Mesenchymal stem cell (in vitro differentiated cells and primary cell): ENCODE results near the gene AKR7A2.
A peak's percentile ranks its signal among the peaks of the same experiment; 100 is the strongest.

Experiments used
- DNase-seq: peaks from one replicate; pipeline ENCODE4 v3.0.0-alpha.2; 2013
- H2AFZ ChIP-seq: one replicate; pipeline ENCODE4 v1.6.1; 2013; ENCODE audit warnings: low read depth, mild to moderate bottlenecking, control low read depth, inconsistent platforms, low read length, moderate library complexity
- H2AK5ac ChIP-seq: 2 replicates; pipeline ENCODE4 v1.6.1; 2013; ENCODE audit warnings: low read length, moderate library complexity, mild to moderate bottlenecking, inconsistent platforms; ENCODE audit not compliant: severe bottlenecking
- H2BK120ac ChIP-seq: one replicate; pipeline ENCODE4 v1.6.1; 2013; ENCODE audit warnings: low read depth, mild to moderate bottlenecking, inconsistent platforms, low read length, moderate library complexity
- H2BK12ac ChIP-seq, 2 experiments: one replicate each; pipeline ENCODE4 v1.6.1; 2013; ENCODE audit warnings: inconsistent platforms in 2 of 2, low read length in 2 of 2, mild to moderate bottlenecking in 2 of 2, moderate library complexity in 2 of 2, control low read depth in 1 of 2
- H2BK15ac ChIP-seq: one replicate; pipeline ENCODE4 v1.6.1; 2013; ENCODE audit warnings: mild to moderate bottlenecking, low read depth, inconsistent platforms; ENCODE audit not compliant: poor library complexity, severe bottlenecking
- H2BK5ac ChIP-seq: 2 replicates; pipeline ENCODE4 v1.6.1; 2013; ENCODE audit warnings: low read depth, mild to moderate bottlenecking, low read length, control low read depth, inconsistent platforms; ENCODE audit not compliant: poor library complexity, severe bottlenecking
- H3K14ac ChIP-seq, 2 experiments: one replicate each; pipeline ENCODE4 v1.6.1; 2013; ENCODE audit warnings: inconsistent platforms in 2 of 2, low read length in 2 of 2, control low read depth in 1 of 2, mild to moderate bottlenecking in 1 of 2, moderate library complexity in 1 of 2
- H3K18ac ChIP-seq, 2 experiments: one replicate each; pipeline ENCODE4 v1.6.1; 2013; ENCODE audit warnings: inconsistent platforms in 2 of 2, low read length in 2 of 2, control low read depth in 1 of 2, low read depth in 1 of 2, mild to moderate bottlenecking in 1 of 2
- H3K23ac ChIP-seq, 2 experiments: one replicate each; pipeline ENCODE4 v1.6.1; 2013; ENCODE audit warnings: inconsistent platforms in 2 of 2, low read length in 2 of 2, mild to moderate bottlenecking in 2 of 2, moderate library complexity in 2 of 2, control low read depth in 1 of 2
- H3K27ac ChIP-seq: 2 replicates; pipeline ENCODE4 v1.5.1; 2013; ENCODE audit warnings: mild to moderate bottlenecking, moderate library complexity, low read length, control low read depth, inconsistent platforms; ENCODE audit not compliant: poor library complexity, severe bottlenecking
- H3K27me3 ChIP-seq, 2 experiments: 2 replicates each; pipeline versions ENCODE4 v1.6.1 to v1.7.0; 2013; ENCODE audit warnings: low read length in 2 of 2, mild to moderate bottlenecking in 2 of 2, moderate library complexity in 2 of 2, control low read depth in 1 of 2, inconsistent platforms in 1 of 2; ENCODE audit not compliant: control insufficient read depth in 1 of 2, insufficient read depth in 1 of 2
- H3K36me3 ChIP-seq, 2 experiments: 2 replicates each; pipeline versions ENCODE4 v1.6.1 to v1.7.0; 2013; ENCODE audit warnings: low read length in 2 of 2, control low read depth in 1 of 2, inconsistent platforms in 1 of 2, low read depth in 1 of 2, mild to moderate bottlenecking in 1 of 2; ENCODE audit not compliant: insufficient read depth in 2 of 2, control insufficient read depth in 1 of 2
- H3K4ac ChIP-seq, 2 experiments: one replicate each; pipeline ENCODE4 v1.6.1; 2013; ENCODE audit warnings: inconsistent platforms in 2 of 2, low read length in 2 of 2, mild to moderate bottlenecking in 2 of 2, moderate library complexity in 2 of 2, control low read depth in 1 of 2, low read depth in 1 of 2
- H3K4me1 ChIP-seq: 2 replicates; pipeline ENCODE4 v1.6.1; 2013; ENCODE audit warnings: low read depth, low read length, control low read depth; ENCODE audit not compliant: control insufficient read depth, insufficient read depth
- H3K4me2 ChIP-seq: 2 replicates; pipeline ENCODE4 v1.6.1; 2013; ENCODE audit warnings: low read length, mild to moderate bottlenecking, inconsistent platforms; ENCODE audit not compliant: poor library complexity, severe bottlenecking
- H3K4me3 ChIP-seq, 2 experiments: 2 replicates each; pipeline versions ENCODE4 v1.5.1 to v1.7.0; 2013; ENCODE audit warnings: low read length in 2 of 2, mild to moderate bottlenecking in 2 of 2, control low read depth in 1 of 2, low read depth in 1 of 2; ENCODE audit not compliant: insufficient read depth in 1 of 2
- H3K79me1 ChIP-seq: replicated peaks from 2 replicates; pipeline ENCODE4 v1.6.1; 2013; ENCODE audit warnings: mild to moderate bottlenecking, control low read depth, low read length, inconsistent platforms; ENCODE audit not compliant: poor library complexity, severe bottlenecking
- H3K9ac ChIP-seq: 2 replicates; pipeline ENCODE4 v1.7.0; 2013; ENCODE audit warnings: mild to moderate bottlenecking, low read length, moderate library complexity
- H3K9me3 ChIP-seq: 2 replicates; pipeline ENCODE4 v1.7.0; 2013; ENCODE audit warnings: mild to moderate bottlenecking, low read length; ENCODE audit not compliant: control insufficient read depth
- H4K8ac ChIP-seq: one replicate; pipeline ENCODE4 v1.6.1; 2013; ENCODE audit warnings: inconsistent platforms, mild to moderate bottlenecking, low read length, moderate library complexity
- H4K91ac ChIP-seq: one replicate; pipeline ENCODE4 v1.6.1; 2013; ENCODE audit warnings: mild to moderate bottlenecking, low read length, inconsistent platforms
- WGBS: methylation state at CpG from one replicate; pipeline ENCODE4 v1.1.7; 2013; ENCODE audit warnings: mixed read lengths; 5-methylcytosine and 5-hydroxymethylcytosine counted together

Gene AKR7A2

GRCh38 chr1:19322481-19322880 lies 10.5 kb upstream of the AKR7A2 start:
- Histone ChIP-seq H2AFZ (no peak overlapping the region), H3K4me1 (peaks cover 1% of the 10 kb centered on the region), H2BK5ac (no peak overlapping the region), H3K4ac (no peak overlapping the region), H2AK5ac (no peak overlapping the region), H4K8ac (no peak overlapping the region), H2BK12ac (no peak overlapping the region), H3K18ac (no peak overlapping the region), H3K4me2 (no peak overlapping the region), H3K27ac (no peak overlapping the region), H3K36me3 (peaks cover 69 to 80% of the 10 kb centered on the region in 2 experiments), H3K4me3 (no peak overlapping the region), H3K27me3 (no peaks in the 10 kb centered on the region), H3K9me3 (no peaks in the 10 kb centered on the region), H2BK15ac (no peak overlapping the region), H3K9ac (no peak overlapping the region), H3K79me1 (peaks cover 36% of the 10 kb centered on the region), H4K91ac (no peak overlapping the region), H3K14ac (no peak overlapping the region), H3K23ac (no peak overlapping the region), H2BK120ac (no peak overlapping the region)
- 82% methylated on average over 10 of the region's 10 CpGs for WGBS
- DNase-seq = no peak

- WGBS = 100% methylated on average over 2 of the region's 3 CpGs
- Histone ChIP-seq H2AFZ (no peak overlapping the region), H3K4ac (no peak overlapping the region), H4K91ac (no peak overlapping the region), H3K27me3 (no peaks in the 10 kb centered on the region), H2AK5ac (no peak overlapping the region), H2BK12ac (no peak overlapping the region), H3K4me2 (no peak overlapping the region), H4K8ac (no peak overlapping the region), H2BK15ac (no peak overlapping the region), H2BK120ac (no peak overlapping the region), H3K23ac (no peak overlapping the region), H3K27ac (no peak overlapping the region), H2BK5ac (no peak overlapping the region), H3K79me1 (peaks cover 42% of the 10 kb centered on the region), H3K4me3 (no peak overlapping the region), H3K14ac (no peak overlapping the region), H3K18ac (no peak overlapping the region), H3K9ac (no peak overlapping the region), H3K9me3 (no peaks in the 10 kb centered on the region), H3K36me3 (peaks cover 63 to 67% of the 10 kb centered on the region in 2 experiments), H3K4me1 (peaks cover 9% of the 10 kb centered on the region)
- no peak for DNase-seq
Observed at GRCh38 chr1:19321071-19321470, 9.1 kb upstream of the AKR7A2 start.

GRCh38 chr1:19319196-19319595 lies 7.3 kb upstream of the AKR7A2 start:
- Histone ChIP-seq H3K4ac (no peak overlapping the region), H2AK5ac (no peak overlapping the region), H3K9me3 (no peaks in the 10 kb centered on the region), H2BK15ac (no peak overlapping the region), H3K4me3 (no peak overlapping the region), H2BK12ac (no peak overlapping the region), H2AFZ (no peak overlapping the region), H2BK5ac (no peak overlapping the region), H3K23ac (no peak overlapping the region), H3K18ac (no peak overlapping the region), H4K91ac (no peak overlapping the region), H4K8ac (no peak overlapping the region), H3K14ac (no peak overlapping the region), H3K27ac (no peak overlapping the region), H3K9ac (no peak overlapping the region), H3K36me3 (peaks cover 52 to 54% of the 10 kb centered on the region in 2 experiments), H3K4me1 (peaks cover 23% of the 10 kb centered on the region), H3K27me3 (no peaks in the 10 kb centered on the region), H3K79me1 (peaks cover 38% of the 10 kb centered on the region), H3K4me2 (no peak overlapping the region), H2BK120ac (no peak overlapping the region)
- DNase-seq = no peak
- 100% methylated on average over 3 of the region's 3 CpGs for WGBS

- H2AFZ ChIP-seq = no peak overlapping the region
- 96% methylated on average over 13 of the region's 13 CpGs for WGBS
- no peak overlapping the region for H3K27ac ChIP-seq
- H3K36me3 ChIP-seq = peaks cover 46% of the 10 kb centered on the region in 2 experiments
- H3K79me1 ChIP-seq = peaks cover 39% of the 10 kb centered on the region
- no peak overlapping the region for H3K4me2 ChIP-seq
- no peak overlapping the region for H4K8ac ChIP-seq
- H4K91ac ChIP-seq = peak overlapping the region; percentile 3
- H3K9ac ChIP-seq = no peak overlapping the region
- H3K23ac ChIP-seq = no peak overlapping the region
- no peaks in the 10 kb centered on the region for H3K27me3 ChIP-seq
- no peak overlapping the region for H3K18ac ChIP-seq
- no peak overlapping the region for H2BK12ac ChIP-seq
- H2BK120ac ChIP-seq = no peak overlapping the region
- peaks cover 34% of the 10 kb centered on the region for H3K4me1 ChIP-seq
- no peak overlapping the region for H3K14ac ChIP-seq
- DNase-seq = no peak
- H3K4ac ChIP-seq = no peak overlapping the region
- no peak overlapping the region for H2BK5ac ChIP-seq
- H3K4me3 ChIP-seq = no peak overlapping the region
- no peak overlapping the region for H2AK5ac ChIP-seq
- H2BK15ac ChIP-seq = no peak overlapping the region
- no peaks in the 10 kb centered on the region for H3K9me3 ChIP-seq
Observed at GRCh38 chr1:19317126-19317910, 5.4 kb upstream of the AKR7A2 start.
